Posterior vena cava (tissue), 2 donors: ENCODE data around the gene SULT2A1. TPM values are rescaled to one million over a fixed set of nuclear protein-coding genes. Genes with fewer than 3 reads are reported as not detected.
A peak's percentile ranks its signal among the peaks of the same experiment; 100 is the strongest.
"Not testable (repeated sequence)": the region's sequence is repeated elsewhere in the genome, so short reads cannot be mapped to it uniquely, and the experiment has no call there.

ENCODE experiments used
- DNase-seq: peaks from one replicate; pipeline ENCODE4 v3.0.0-alpha.2; 2020; ENCODE audit warnings: low spot score
- intact Hi-C, 2 donors: fragments of 100-400 bp; cut with DNase I; formaldehyde crosslinking; loops; one replicate each; pipeline versions ENCODE4 v1.14.1 to v1.14.2; 2022 to 2023
- long read RNA-seq, 2 donors: library from polyadenylated mRNA; unstranded; transcript quantifications; one replicate each; pipeline ENCODE4 v2.0.0, GENCODE V29; 2020 to 2021
- total RNA-seq, 2 donors: library from RNA; stranded (reverse); fragmentation: NEBNext Ultra II Directional; extraction: Animal tissue kit (Norgen Biotek cat#: 25700); gene quantifications; one replicate each; pipeline ENCODE4 v1.2.1, GENCODE V29; 2021
- donor health status: DM: yes; HTN: yes; CAD: no.
- donor health status: DM: yes; HTN: yes; CAD: no.

SULT2A1 gene, protein sequence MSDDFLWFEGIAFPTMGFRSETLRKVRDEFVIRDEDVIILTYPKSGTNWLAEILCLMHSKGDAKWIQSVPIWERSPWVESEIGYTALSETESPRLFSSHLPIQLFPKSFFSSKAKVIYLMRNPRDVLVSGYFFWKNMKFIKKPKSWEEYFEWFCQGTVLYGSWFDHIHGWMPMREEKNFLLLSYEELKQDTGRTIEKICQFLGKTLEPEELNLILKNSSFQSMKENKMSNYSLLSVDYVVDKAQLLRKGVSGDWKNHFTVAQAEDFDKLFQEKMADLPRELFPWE
- not detected for total RNA-seq
- long read RNA-seq, donor 1 = 0 reads
- long read RNA-seq, donor 2 = 0 reads

DNA sequence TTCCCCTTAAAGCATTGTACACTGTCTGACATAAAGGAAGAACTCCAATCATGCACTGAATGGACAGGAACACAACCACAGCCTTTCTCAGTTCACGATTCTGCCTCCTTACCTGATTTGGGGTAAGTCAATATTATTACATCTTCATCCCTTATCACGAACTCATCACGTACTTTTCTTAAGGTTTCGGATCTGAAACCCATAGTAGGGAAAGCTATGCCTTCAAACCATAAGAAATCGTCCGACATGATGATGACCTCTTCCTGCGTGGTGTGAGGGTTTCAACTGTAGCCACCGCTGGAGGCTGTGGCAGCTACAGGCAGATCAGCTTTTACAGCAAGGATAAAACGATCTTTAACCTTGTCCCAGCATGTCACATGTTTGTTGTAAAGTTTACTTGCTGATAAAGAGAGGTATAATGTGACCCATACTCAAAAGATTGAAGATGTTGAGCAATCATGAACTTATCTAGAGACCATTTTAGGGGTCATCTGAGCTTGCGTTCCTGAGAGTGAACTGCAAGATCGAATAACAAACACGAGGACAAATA is at the start of gene SULT2A1:
SULT2A1 (minus strand) TSS at position 306 of the 550 bp plus-strand sequence; CDS start at position 248, 58 bp downstream.
- intact Hi-C loops = no loop called here
- DNase-seq = no peak

DNA sequence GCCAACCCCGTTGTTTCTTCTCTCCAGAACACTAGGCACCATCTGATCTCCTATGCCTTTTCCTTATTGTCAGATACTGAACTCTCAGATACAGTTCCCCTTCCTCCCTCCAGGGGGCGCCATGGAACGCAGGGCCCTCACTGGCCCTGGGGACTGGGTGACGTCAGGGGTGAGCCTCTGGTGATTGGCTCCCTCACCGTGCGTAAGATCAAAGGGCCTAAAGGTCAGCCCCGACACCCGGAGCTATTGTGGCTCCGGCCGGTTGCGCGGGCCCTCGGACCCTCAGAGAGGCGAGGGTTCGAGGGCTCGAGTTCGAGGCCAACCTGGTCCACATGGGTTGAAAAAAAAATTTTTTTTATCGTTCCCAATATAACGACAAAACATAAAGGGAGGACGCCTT is 42.5 kb upstream of the SULT2A1 start:
- intact Hi-C loops, DNase-seq: not testable (repeated sequence)

DNA sequence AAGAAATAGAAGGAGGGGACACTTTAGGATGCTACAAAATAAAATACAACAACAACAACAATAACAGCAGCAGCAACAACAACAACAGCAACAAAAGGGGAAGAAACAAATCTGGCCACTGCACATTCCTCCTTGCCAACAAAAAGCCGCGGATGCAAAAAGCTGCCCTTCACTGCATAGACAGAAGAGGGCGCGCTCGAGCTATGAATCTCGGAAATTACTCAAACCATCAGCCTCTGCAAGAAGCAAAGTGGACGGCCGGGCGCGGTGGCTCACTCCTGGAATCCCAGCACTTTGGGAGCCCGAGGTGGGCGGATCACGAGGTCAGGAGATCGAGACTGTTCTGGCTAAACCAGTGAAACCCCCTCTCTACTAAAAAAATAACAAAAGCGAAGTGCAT is 34.0 kb upstream of the SULT2A1 start:
- intact Hi-C loops, DNase-seq: not testable (repeated sequence)

DNA sequence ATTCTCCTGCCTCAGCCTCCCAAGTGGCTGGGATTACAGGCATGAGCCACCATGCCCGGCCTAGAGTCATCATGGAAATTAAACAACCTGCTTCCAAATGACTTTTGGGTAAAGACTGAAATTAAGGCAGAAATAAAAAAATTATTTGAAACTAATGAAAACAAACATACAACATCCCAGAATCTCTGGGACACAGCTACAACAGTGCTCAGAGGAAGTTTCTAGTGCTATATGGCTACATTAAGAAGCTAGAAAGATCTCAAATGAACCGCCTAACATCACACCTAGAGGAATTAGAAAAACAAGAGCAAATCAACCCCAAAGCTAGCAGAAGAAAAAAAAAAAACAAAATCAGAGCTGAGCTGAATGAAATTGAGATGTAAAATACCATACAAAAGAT is 24.1 kb upstream of the SULT2A1 start:
- DNase-seq, intact Hi-C loops: not testable (repeated sequence)

DNA sequence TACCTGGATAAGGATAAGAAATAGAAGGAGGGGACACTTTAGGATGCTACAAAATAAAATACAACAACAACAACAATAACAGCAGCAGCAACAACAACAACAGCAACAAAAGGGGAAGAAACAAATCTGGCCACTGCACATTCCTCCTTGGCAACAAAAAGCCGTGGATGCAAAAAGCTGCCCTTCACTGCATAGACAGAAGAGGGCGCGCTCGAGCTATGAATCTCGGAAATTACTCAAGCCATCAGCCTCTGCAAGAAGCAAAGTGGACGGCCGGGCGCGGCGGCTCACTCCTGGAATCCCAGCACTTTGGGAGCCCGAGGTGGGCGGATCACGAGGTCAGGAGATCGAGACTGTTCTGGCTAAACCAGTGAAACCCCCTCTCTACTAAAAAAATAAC is 23.2 kb upstream of the SULT2A1 start:
- peak; percentile 91 for DNase-seq
- intact Hi-C loops = not testable (repeated sequence)

DNA sequence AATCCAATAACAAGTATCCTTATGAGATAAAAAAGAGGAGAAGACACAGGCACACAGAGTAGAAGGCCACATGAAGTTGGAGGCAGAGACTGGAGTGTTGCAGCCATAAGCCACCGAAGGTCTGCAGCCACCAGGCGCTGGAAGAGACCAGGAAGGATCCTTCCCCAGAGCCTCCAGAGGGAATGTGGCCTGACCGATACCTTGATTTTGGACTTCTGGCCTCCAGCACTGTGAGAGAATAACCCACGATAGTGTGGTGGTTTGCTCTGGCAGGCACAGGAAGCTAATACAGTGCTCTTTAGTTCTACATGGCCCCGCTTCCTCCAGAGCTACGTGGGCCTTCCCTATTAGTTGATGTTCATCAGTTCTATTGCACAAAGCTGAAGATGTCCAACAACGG is 15.3 kb upstream of the SULT2A1 start:
- intact Hi-C loops = no loop called here
- peak; percentile 8 for DNase-seq

DNA sequence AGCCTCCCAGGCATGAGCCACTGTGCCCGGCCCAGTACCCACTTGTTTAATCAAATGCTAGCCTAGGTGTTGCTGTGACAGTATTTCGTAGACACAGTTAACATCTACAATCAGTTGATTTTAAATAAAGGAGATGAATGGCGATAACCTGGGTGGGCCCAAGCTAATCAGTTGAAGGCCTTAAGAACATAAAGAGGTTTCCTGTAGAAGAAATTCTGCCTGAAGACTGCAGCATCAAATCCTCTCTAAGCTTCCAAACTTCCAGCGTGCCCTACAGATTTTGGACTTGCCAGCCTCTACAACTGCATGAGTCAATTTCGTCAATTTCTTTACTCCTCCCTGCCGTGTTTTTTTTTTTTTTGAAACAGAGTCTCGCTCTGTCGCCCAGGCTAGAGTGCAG is 13.2 kb upstream of the SULT2A1 start:
- peak; percentile 18 for DNase-seq
- intact Hi-C loops = no loop called here

DNA sequence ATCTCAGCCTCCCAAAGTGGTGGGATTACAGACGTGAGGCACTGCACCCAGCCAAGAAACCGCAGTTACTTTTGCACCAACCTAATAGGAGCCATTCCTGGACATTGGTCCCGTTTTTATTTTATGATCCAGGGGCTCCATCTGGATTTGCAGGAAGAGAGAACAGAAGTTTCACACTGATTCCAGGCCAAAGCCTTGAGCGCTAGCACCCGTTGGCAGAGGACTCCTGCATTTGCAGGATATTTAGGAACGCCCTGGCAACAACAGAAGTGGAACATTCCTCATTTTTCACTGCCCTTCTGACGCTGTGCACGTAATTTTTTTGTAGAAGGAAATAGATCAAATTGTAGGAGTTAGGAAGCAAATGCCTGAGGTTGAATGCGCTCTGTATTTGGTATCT is 11.7 kb upstream of the SULT2A1 start:
- intact Hi-C loops = no loop called here

DNA sequence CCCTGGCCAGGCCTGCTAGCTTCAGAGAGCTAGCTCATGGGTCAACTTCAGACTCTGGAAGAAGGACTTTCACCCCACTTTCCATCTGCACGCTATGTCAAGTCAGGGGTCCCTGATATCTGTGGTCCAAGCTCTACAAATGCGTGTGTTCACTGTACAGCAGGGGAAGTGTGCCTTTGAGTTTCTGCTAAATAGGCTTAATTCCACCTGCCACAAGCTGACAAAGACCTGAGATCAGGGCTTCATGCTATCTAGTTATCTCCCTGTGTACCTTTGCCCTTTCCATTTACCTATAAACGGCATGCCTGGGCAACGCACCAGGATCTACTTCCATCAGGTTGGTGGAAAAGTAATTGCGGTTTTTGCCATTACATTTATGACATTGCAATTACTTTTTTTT is 10.7 kb upstream of the SULT2A1 start:
- intact Hi-C loops = no loop called here
- no peak for DNase-seq

More for the DNA sequence above, 11.7 kb upstream of the SULT2A1 start:
- DNase-seq = no peak

DNA sequence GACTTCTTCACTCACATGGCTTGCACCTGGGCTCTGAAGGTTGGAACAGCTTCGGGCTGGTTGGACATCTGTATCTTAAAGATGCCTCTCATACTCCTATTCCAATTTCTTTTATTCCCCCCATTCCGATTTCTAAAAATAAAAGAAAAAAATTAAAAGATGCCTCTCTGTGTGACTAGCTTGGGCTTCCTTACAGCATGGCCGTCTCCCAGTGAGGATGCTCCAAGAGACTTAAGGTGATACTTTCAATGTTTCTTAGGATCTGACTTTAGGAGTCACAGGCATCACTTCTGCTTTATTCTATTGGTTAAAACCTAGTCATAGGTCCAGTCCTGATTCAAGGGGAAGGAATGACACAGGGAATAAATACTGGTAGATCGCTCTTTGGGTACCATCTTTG is 9.9 kb upstream of the SULT2A1 start:
- no peak for DNase-seq
- intact Hi-C loops = no loop called here

DNA sequence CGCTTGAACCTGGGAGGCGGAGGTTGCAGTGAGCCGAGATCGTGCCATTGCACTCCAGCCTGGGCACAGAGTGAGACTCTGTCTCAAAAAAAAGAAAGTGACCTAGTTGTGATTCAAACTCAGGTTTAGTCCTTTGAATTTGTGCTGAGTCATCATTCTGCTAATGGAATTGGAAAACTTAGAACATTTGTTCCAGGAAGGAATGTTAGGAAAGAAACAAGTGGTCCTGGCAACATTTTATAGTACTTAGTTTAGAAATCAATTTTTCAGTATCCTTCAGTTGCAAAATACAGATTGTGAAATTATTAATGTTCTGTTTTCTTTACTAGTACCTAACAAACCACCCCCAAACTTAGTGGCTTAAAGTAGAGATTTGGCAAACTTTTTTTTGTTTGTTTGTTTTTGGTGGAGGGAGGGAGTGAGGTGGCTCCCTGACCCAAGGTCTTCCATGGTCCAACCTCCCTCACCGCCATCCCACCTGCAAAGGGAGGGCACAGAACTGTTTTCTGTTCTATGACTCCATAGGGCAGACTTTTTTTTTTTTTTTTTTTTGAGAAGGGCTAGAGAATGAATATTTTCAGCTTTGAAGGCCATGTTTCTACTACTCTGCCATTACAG is 9.2 kb upstream of the SULT2A1 start:
- DNase-seq = no peak
- intact Hi-C loops = no loop called here

DNA sequence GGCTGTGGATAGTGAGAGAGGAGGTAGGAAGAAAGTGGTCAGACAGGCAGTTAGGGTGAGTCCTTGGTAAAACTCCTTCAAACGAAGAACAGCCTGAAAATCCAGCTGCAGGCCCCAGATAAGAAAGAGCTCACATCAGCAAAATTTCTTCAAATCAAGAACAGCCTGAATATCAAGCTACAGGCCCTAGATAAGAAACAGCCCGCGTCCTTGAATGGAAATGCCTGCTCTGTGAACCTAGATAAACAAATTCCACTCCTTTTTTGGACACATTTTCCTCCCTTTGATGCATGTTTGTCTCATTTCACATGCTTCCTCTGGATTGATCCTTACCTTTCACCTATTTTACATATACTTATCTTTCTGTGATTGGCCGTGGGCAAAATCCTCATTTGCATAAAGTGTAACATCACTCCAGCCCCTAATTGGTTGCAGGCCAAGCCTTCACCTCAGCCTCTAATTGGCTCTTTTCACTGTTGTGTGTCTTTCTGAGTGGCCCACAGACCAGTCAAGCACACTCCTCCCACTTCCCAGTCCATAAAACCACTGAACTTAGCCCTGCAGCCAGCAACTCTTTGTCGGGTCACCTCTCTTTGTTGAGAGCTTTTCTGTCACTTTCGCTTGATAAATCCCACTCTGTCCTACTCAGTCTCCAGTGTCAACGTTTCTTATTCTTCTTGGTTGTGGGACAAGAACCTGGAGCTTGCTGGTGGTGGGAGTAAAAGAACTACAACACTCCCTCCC is 6.0 kb upstream of the SULT2A1 start:
- intact Hi-C loops = no loop called here
- DNase-seq = peak; percentile 24

DNA sequence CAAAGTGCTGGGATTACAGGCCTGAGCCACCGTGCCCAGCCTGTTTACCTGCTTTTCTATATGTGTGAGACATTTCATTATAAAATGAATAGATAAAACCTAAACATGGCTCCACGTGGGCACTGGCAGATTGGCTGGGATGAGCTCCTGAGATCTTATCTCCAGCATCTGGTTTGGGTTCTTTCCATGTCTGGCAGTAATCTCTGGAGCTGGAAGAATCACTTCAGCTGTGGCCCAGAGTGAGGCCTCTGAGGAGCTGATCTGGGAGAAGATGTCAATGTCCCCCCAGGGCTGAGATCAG is 5.5 kb upstream of the SULT2A1 start:
- intact Hi-C loops = no loop called here
- DNase-seq = no peak

DNA sequence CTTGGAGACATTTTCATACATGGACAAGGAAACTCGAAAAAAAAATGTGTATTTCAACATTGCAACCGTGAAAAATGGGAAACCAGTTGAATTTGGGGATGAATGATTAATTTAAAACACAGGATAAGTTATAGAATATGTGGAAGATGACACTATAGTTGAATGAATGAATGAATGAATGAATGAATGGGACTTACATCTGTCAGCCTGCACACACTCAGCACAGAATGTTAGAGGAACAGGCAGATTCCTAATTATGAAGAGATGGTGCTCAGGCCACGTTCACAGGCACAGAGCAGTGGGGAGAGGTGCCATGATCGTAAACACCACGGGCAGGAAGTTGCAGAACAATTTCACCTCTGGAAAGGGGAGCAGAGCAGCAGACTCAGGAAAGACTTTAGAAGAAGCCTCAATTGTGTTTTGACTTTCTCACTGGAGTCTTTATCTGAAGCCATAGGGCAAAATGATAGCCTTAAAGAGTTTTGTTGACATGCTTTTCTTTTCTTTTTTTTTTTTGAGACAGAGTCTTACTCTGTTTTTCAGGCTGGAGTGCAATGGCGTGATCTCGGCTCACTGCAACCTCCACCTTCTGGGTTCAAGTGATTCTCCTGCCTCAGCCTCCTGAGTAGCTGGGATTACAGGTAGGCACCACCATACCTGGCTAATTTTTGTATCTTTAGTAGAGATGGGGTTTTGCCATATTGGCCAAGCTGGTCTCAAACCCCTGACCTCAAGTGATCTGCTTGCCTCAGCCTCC is 4.9 kb upstream of the SULT2A1 start:
- DNase-seq = peak; percentile 11
- intact Hi-C loops = no loop called here

DNA sequence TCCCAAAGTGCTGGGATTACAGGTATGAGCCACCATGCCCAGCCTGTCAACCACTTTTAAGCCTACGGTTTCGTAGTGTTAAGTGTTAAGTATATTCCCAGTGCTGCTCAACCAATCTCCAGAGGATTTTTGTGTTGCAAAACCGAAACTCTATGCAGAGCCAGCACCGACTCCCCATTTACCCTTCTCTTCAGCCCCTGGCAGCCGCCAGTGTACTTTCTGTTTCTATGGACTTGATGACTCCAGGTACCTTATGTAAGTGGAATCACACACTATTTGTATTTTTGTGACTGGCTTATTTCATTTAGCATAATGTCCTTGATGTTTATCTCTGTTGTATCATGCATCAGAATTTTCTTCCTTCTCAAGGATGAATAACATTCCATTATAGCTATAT is 1.1 kb downstream of the SULT2A1 start:
- intact Hi-C loops = no loop called here
- DNase-seq = peak; percentile 36

DNA sequence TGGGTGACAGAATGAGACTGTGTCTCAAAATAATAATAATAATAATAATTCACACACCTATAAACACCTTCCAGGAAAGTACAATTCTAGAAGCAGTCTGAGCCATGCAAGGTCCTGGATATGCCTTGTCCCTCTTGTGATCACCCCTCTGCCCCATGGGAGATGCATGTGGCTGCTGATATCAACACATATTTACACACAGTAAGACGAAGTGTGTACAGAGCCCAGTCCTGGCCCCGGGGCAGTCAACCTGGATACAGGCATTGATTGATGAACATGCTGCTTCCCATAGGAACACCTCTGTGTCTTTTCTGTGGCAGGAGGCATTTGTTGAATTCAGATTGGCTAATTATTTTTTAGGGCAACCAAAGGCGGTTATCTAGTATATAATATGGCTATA is 3.2 kb downstream of the SULT2A1 start:
- intact Hi-C loops = no loop called here
- peak; percentile 35 for DNase-seq

DNA sequence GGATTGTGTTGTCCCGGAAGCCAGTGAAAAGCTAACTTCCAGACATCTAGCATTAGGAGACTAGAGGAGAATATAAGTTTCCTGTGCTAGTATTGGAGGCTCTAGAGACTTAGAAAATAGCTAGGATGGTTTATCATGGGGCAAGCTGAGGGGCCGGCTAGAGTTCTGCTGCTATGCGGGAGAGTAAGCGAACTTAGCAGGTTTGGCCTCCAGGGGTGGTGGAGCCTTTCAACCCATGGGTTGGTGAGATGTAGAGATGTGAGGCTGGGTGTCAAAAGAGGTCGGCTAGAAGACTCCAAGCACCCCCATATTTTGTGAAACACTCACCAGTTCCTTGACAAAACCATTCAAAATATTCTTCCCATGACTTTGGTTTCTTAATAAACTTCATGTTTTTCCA is 4.4 kb downstream of the SULT2A1 start:
- peak; percentile 10 for DNase-seq
- intact Hi-C loops = no loop called here

DNA sequence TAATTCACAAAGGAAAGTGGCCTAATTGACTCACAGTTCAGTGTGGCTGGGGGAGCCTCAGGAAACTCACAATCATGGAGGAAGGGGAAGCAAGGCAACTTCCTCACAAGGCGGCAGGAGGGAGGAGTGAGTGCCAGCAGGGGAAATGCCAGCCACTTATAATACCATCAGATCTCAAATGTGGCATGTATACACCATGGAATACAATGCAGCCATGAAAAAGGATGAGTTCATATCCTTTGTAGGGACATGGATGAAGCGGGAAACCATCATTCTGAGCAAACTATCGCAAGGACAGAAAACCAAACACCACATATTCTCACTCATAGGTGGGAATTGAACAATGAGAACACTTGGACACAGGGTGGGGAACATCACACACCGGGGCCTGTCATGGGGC is 6.7 kb downstream of the SULT2A1 start:
- intact Hi-C loops = not testable (repeated sequence)
- peak; percentile 2 for DNase-seq

DNA sequence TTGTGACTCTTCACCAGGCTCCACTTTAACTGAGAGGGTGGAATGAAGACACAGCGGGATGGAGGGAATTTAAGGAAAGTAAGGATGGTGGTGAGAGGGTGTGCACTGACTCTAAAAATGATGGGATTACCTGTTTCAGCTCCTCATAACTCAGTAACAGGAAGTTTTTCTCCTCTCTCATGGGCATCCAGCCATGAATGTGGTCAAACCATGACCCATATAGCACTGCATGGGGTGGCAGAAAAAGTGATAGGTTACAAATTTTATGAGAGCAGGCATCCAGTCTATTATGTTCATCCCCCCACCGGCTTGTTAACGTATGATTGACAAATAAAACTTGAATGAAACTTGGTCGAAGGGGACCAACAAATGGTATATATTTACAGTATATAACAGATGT is 7.2 kb downstream of the SULT2A1 start:
- intact Hi-C loops = no loop called here
- peak; percentile 2 for DNase-seq

DNA sequence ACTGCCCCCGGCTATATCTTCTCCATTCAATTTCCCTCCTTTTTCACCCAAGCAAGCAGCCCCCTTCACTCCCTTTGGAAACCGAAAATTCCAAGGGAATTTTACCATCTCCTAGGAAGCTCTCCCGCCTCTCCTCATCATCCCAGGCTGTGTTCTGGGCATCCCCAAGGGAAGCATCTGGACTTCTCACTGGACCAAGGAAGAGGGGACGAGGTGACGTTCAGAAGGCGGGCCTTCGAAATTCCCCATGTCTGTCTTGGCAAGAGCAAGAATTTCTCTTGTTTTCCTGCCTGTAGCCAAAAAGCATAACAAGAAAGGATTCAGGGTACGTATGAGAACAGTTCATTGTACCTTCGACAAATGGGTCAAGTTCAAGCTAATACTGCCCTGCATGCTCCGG is 20.9 kb downstream of the SULT2A1 start:
- intact Hi-C loops = no loop called here
- no peak for DNase-seq
